NCI-H2196 (cell line): Measurements from ENCODE around the gene RPA3.

Experiments
- DNase-seq: peaks from one replicate; lab custom pipeline; 2025; ENCODE audit not compliant: unreplicated experiment; lab: John Stamatoyannopoulos, UW

Gene RPA3

DNA sequence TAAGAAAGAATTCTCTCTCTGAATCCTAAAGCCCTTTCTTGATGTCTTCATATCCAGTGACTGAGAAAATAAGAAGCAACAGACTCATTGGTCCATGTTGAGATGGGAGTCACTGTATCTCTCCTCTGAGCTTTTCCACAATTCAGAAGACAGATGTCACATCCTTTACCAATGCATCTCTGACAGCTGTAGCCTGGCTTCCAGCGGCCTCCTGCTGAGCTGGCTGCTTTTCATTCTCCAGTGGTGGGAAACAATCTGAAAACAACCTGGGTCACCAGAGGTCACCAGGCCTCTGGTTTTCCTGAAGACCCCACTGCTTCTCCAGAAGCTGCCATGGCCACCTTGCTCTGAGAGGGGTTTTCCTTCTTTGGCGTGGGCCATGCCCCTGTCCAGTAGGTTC lies 18.3 kb upstream of the RPA3 start:
- no peak for DNase-seq

DNA sequence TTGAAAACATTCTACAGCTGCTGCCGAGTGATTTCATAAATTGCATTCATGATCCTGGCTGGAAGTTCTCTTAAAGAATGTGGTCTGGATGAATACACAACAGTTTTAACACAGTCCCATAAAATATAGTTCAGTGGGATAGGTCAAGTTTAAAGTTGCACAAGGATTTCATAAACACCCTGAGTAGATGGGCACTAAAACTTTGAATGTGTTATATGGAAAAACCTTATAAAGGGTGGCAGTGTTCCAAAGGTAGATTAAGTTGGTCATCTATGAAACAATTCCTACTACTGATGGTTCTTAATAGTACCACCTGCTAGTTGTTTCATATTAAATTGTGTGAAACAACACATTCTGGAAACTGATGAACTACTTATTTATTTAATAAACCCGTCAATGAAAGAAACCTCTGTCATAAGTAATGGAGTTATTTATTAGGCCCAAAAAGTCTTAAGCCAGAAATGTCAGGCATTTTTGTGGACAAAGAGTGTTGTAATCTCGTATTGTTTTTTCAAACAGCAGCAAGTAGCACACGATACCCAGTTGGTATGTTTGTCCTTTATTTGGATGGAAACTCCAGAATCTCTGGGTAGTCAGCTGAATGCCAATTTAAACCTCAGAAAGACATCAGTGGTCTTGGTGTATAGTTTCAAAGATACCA lies 14.3 kb upstream of the RPA3 start:
- no peak for DNase-seq

DNA sequence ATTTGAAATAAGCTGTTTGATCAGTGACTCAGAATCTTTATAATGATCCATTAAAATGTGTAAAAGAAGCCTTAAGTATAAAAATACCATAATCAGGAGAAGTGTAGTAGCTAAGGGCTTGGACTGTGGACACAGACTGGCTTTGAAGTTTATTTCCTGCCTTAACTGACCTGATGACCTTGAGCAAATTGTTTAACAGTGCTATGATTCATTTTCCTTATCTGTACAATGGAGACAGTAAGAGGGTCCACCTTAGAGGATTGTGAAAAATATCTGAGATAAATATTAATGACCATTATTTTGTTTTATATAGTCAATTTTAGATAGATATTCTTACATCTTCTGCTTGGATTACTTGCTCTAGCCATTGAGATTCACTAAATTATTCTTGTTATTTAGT lies 13.3 kb upstream of the RPA3 start:
- DNase-seq = no peak

DNA sequence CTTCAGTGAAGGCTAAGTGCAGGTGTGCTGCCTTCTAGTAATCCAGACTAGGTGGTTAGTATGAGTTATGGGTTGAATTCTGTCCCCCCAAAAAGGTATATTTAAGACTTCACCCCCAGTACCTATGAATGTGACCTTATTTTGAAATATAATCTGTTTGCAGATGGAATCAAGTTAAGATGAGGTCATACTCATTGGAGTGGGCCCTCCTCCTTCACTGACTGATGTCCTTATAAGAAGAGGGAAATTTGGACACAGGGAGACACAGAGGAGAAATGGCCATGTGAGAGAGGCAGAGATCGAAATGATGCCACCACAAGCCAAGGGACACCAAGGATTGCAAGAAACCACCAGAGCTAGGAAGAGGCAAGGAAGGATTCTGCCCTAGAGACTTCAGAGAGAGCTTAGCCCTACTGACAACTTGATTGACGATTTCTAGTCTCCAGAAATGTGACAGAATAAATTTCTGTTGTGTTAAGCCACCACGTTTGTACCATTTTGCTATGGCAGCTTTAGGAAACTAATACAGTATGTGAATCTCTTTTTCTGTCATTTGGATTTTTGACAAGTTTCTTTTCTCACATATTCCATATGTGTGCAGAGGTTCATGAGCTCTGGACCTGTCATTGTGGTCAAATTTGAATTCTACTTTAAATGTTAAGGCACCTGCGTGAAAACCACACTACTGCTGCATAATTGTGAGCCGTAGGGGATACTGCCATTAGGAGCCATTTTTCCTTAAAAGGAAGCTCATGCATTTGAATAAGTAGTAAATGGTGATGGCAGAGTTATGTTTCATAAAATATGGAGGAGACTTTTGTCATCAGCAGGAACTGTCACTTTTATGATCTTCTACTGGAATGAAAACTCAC lies 2.6 kb upstream of the RPA3 start:
- peak; percentile 17 for DNase-seq

DNA sequence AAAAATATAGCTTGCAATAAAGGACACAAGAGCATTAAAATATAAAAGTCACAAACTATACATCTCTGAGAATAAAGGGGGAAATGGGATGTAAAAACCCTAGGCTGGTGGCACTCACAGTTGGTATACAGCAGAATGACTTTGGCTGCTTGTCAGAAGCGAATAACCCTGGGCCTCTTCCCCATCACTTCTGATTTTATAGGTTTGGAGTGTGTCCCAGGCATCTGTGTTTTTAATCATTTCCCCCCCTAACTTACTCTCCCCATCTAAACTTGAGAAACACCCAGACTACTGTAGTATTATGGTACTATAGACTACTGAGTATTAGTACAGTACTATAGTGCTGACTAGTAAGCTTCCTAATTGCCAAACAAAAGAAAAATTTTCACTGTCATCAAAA lies 1.8 kb upstream of the RPA3 start:
- peak; percentile 40 for DNase-seq

DNA sequence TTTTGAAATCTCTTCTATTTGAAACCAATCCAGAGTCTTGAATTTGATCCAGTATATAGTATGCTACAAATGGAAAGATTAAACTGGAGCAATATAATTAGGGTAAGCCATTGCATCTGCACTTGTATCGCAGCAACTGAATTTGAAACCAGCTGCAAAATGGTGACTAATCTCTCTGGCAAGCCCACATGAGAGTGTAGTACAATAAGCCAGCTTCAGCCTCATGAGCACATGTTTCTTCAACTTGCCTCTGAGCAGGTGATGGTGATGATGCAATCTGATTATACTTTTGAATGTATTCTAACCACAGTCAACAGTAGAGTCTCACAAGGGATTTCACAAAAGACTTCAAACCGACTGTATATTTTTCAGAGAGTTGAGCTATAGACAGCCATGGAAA lies 829 bp upstream of the RPA3 start:
- DNase-seq = peak; percentile 93

DNA sequence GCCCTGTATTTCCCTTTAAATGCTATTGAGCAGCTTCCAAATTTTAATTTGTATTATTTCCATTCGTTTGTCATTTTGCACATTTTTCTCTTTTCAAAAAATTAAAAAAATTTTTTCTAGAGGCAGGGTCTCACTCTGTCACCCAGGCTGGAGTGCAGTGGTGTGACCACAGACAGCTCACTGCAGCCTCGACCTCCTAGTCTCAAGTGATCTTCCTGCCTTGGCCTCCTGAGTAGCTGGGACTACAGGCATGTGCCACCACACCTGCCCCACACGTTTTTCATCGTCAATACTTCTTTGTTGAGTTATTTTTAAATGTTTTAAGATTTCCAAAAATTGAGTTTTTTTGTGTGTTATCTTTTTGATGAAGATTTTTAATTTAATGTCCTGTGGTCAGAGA lies 4.7 kb downstream of the RPA3 start:
- DNase-seq = no peak

DNA sequence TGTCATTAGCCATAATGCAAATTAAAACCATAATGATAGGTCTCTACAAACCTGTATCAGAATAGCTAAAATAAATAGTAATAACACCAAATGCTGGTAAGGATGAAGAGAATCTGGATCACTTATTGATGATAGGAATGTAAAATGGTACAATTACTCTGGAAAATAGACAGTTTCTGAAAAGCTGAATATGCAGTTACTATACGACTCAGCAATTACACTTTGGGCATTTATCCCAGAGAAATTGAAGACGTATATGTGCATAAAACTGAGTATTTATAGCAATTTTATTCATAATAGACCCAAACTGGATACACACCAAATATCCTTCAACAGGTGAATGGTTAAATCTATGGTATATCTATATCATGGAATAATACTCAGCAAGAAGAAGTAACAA lies 7.9 kb downstream of the RPA3 start:
- DNase-seq = no peak

DNA sequence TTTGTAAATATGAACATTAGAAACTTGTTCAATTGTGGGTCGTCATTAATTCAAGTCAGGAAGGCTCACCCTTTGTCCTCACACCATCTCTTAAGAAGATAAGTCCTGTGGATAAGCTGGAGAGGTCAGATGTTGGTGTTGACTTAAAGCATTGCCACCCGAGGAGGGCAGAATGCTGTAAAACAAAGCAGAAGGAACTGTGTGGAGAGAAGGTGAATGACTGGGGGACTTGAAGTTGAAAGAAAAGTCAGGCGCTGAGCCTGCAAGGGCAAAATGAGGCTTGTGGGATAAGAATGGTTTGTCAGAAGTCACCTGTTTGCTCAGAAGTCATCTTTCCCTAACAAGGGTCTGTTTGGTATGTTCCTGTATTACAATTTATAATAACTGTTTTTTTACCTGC lies 9.1 kb downstream of the RPA3 start:
- DNase-seq = no peak

DNA sequence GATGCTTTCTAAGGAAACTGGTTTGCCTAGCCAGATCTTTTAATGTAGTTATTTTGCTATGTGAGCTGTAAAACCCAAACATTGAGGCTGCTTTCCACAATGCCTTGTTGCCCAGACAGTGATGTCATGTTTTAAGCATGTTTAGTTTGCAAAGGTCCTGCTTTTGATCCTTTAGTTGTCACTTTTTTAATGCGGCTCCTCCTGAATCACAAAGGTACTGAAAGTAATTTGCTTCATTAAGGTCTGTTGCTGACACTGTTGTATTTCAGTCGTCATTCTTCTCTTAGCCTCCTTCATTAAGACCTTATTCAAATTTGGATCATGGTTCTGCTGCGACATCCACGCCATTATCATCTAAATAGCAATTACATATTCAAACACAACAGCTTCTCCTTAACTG lies 10.6 kb downstream of the RPA3 start:
- DNase-seq = no peak

DNA sequence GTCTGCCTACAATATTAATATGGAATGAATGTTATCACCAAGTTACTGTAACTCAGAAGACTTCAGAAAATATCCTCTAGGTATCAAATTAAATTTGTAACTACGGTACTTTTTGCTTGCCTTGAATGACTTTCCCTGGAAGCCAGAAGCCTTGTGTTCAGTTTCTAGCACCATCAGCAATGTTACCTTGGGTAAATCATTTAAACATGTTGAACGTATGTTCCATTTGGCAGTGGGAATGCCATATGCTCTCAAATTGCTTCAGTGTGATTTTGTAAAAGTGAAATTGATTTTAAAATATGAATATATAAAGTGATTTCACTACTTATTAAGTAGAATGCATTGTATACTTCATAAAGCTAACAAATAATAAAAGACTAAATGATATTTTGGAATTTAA lies 11.2 kb downstream of the RPA3 start:
- DNase-seq = no peak

DNA sequence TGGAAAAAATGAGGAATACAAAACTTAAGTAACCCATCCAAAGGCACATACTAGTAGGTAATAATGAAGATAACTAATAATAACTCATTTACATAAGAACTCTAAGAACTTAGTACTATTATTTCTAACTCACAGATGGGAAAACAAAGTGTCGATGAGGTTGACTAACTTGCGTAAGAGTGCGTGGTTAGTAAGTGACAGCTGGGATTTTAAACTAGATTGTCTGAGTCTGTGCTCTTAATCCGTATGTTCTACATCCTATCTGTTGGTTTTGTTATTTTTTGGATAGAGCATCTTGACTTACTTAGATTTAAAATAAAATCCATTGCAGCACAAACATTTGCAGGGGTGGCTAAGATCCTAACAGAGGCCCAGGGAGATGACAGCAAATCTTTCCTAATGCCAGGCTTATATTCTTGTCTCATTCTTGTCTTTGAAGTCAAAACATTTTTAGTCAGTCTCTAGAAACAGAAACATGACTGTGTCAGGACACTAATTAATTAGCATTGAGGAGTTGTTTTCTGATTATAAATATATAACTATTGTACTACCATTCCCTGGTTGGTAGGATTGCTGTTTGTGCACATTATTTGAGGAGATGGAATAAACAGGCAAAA lies 11.7 kb downstream of the RPA3 start:
- no peak for DNase-seq

DNA sequence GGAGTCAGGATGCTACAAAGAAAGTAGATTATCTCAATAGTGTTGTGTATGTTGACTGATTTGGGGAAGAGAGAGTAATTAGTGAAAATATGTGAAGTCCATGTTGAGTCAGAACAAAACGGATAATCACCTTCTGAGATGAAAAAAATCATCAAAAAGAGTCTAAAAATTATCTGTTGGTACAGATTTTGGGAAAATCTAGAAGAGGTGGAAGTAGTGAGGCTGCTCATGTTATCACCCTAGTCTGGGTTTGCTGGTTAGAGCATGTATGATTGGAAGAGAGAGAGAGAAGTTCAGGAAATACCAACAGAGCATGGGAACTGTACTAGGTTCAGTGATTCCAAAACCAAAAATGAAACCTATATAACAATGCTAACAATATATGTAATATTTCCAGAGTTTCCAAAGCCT lies 12.3 kb downstream of the RPA3 start:
- DNase-seq = no peak

DNA sequence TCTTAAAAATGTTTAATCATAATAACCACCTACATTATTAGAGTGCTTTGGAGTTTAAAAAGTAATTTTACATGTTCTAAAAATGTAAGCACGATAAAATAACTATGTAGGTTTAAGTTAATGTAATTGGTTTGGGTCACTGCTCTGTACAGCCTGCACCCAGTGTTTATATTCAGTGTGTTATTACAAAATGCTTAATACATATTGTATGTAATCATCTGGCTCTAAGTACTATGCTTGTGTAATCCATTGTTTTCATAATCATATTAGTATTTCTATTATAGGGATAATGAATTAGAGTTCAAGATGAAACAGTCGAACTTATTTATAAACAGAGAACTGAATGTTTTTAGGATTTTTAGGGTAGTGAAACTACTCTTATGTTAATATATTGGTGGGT lies 13.1 kb downstream of the RPA3 start:
- no peak for DNase-seq

DNA sequence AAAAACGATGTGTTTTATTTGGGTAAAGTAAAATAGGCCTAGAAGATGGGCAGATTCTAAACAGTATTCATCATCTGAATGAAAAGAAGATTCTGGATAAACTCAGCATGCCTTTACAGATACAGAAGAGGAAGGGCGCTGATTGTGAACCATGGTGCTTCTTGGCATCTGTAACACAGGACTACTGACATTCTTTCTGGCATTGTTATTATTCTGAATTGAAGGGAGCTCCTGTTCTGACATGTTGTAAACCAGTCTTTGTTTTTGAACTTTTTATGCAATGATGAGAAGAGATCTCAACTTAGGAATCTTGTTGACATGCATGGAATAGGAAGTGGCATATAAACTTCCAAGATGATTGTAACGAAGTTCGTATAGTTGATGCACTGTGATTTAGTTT lies 13.5 kb downstream of the RPA3 start:
- DNase-seq = no peak

DNA sequence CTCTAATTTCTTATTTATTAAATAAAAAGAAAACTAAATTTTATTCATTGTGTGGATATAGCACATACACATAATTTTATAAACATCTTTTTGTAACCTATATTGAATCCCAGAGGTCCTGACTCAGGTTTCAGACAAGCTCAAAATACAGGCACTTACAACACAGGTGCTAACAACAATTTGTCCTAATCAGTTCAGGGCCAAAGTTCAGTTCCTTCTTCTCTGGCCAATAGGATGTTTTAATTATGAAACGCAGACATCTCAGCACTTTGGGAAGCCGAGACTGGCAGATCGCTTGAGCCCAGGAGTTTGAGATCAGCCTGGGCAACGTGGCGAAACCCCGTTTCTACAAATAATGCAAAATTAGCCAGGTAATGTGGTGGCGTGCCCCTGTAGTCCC lies 15.0 kb downstream of the RPA3 start:
- no peak for DNase-seq

DNA sequence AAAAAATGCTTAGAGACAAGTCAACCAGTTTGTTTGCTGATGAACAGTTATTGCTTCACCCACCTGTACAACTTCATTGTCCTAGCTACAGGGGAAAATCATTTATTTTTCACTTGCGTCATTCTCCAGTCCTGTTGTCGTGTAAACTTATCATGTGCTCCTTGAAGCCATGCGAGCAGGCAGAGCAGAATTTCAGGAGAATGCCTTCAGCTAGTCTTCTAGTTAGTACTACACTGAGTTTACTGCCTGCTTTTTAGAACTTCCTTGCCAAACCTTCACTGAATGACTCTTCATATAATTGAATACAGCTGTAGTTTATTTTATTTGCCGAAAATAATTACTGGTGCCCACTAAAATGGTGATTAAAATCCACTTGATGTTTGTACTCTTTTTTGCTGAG lies 15.6 kb downstream of the RPA3 start:
- DNase-seq = no peak

DNA sequence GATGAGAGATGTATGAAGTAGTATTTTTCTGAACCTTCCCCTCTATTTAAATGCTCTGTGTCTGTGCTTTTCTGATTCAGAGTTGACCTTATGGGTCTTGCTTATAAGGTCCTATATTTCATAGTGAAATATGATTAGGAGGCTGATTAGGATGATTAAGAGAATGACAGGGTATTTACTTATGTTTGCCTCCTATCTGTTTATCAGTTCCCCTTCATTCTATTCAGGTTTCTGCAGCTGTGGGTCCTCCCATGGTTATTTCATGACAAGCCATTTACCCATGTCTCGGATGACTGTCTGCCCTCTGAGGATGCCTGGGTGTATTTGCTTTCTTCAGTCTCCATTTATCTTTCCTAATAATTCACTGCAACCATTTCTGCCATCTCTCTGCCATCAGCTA lies 16.9 kb downstream of the RPA3 start:
- no peak for DNase-seq

DNA sequence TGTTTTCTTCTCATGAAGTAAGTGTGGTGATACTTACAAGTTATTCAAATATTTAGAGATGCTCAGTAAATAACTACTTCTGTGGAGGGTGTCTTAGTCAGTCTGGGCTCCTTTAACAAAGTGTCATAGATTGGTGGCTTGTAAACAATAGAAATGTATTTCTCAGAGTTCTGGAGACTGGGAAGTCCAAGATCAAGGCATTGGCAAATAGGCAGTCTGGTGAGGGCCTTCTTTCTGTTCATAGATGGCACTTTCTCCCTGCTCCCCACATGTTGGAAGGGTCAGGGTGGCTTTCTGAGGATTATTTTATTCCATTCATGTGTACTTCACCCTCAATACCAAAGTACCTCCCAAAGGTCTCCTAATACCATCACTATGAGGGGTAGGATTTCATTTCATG lies 18.4 kb downstream of the RPA3 start:
- no peak for DNase-seq

DNA sequence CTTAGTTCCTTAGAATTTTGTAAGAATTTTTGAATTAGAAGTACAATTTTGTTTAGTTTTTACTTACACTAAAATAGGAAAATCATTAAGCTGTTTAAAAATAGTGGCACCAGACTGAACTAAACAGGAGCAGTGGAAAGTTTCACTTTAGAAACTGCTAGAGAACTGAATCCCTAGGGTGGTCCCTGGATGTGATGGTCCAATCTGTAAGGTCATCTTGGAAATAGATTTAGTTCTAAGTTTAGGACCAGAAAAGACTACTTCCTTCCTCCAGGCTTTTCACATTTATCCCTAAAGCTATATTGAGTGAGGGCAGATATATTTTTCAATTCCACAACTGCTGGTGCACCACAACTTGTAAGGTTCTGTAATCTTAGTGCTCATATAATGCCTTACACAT lies 19.0 kb downstream of the RPA3 start:
- no peak for DNase-seq

DNA sequence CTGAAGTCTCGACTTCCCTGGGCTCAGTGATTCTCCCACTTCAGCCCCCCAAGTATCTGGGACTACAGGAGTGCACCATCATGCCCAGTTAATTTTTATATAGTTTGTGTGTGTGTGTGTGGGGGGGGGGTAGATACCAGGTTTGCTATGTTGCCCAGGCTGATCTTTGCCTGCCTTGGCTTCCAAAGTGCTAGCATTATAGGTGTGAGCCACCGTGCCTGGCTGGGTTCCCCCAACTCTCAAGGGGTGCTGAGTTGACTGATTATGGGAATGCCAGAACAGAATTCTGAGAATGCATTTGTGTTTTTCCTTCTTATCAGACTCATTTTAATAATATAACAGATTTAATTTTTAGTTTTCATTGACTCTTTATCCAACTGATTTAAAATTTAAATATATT lies 19.5 kb downstream of the RPA3 start:
- DNase-seq = no peak

DNA sequence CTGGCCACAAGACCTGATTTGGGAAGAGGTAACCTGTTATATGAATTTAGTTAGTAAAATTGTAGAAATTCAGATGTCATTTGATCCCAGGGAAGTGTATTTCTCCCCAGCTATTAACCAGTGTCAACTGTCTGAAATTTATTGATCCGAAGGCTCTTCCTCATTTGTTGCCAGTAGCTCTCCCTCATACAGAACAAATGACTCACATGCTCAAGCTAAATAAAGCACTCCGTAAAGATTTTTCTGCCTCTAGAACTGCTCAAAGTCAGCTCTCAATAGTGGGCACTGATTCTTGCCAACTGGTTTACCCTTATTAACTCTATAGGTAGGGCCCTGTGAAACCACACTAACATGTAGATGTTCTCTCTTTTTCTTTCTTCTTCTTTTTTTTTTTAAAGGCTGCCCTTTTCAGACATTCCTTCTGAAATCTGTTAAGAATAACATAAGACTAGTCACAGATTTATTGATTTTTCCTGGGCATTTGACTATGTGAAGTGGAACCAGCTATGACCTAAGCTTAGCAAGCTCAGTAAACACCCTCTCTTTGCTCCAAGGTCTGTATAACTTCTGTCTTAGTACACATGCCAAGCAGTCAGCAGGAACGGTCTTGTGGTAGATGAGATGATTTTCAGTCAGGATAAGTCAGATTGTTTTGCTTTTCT lies 21.8 kb downstream of the RPA3 start:
- no peak for DNase-seq
